GM06990 (cell line): ENCODE results near the gene ARHGAP44.

Experiments used
- DNase-seq: peaks from one replicate; pipeline ENCODE4 v3.0.0-alpha.2; 2011; ENCODE audit not compliant: insufficient read length; ENCODE audit errors: extremely low read depth
- H3K27me3 ChIP-seq: replicated peaks from 2 replicates; pipeline ENCODE4 v1.6.0; 2011; ENCODE audit warnings: low read length; ENCODE audit not compliant: control insufficient read depth, insufficient read depth
- H3K36me3 ChIP-seq: 2 replicates; pipeline ENCODE4 v1.5.1; 2011; ENCODE audit warnings: low read length; ENCODE audit not compliant: control insufficient read depth, insufficient read depth
- H3K4me3 ChIP-seq: replicated peaks from 2 replicates; pipeline ENCODE4 v1.5.1; 2011; ENCODE audit warnings: low read depth, mild to moderate bottlenecking, control low read depth, low read length
- CTCF ChIP-seq: IDR thresholded peaks from 2 replicates; pipeline ENCODE4 v1.5.1; 2011; ENCODE audit warnings: low read length, control low read depth, mild to moderate bottlenecking, inconsistent platforms; ENCODE audit not compliant: insufficient read depth, poor library complexity, severe bottlenecking

ARHGAP44 gene

GRCh38 chr17:13003927-13004326, 214.6 kb downstream of the ARHGAP44 start:
- no peak for DNase-seq
- Histone ChIP-seq H3K4me3 (no peak overlapping the region), H3K27me3 (no peaks in the 10 kb centered on the region), H3K36me3 (peaks cover 39% of the 10 kb centered on the region)
- no peak for TF ChIP-seq CTCF

GRCh38 chr17:13004336-13004735, 215.0 kb downstream of the ARHGAP44 start:
- TF ChIP-seq CTCF, result no peak
- DNase-seq, result no peak
- Histone ChIP-seq H3K4me3 (no peak overlapping the region), H3K36me3 (peaks cover 37% of the 10 kb centered on the region), H3K27me3 (no peaks in the 10 kb centered on the region)

GRCh38 chr17:13005530-13005929, 216.2 kb downstream of the ARHGAP44 start:
- no peak for DNase-seq
- peaks cover 29% of the 10 kb centered on the region for H3K36me3 ChIP-seq
- no peaks in the 10 kb centered on the region for H3K27me3 ChIP-seq
- H3K4me3 ChIP-seq, result no peak overlapping the region
- TF ChIP-seq CTCF, result no peak

- Histone ChIP-seq H3K4me3 (no peak overlapping the region), H3K36me3 (peaks cover 27% of the 10 kb centered on the region), H3K27me3 (no peaks in the 10 kb centered on the region)
- no peak for TF ChIP-seq CTCF
- DNase-seq, result no peak
These were observed 219.2 kb downstream of the ARHGAP44 start for GRCh38 chr17:13008461-13008860.

GRCh38 chr17:13010959-13011358, 221.7 kb downstream of the ARHGAP44 start:
- no peak for TF ChIP-seq CTCF
- H3K4me3 ChIP-seq, result no peak overlapping the region
- H3K27me3 ChIP-seq, result no peaks in the 10 kb centered on the region
- H3K36me3 ChIP-seq, result peaks cover 31% of the 10 kb centered on the region
- no peak for DNase-seq

- Histone ChIP-seq H3K27me3 (no peaks in the 10 kb centered on the region), H3K4me3 (no peak overlapping the region), H3K36me3 (peaks cover 29% of the 10 kb centered on the region)
- TF ChIP-seq CTCF, result no peak
- no peak for DNase-seq
These were observed 225.5 kb downstream of the ARHGAP44 start for GRCh38 chr17:13014801-13015200.
